T-helper 1 cell treated with Interleukin-12 subunit alpha and Interleukin-12 subunit beta and Interleukin-4 antibody, amounts not matched to agents 30 μg/mL and 1 μg/mL, for 36 hours (primary cell): Measurements from ENCODE around the gene PLGRKT.
A peak's percentile ranks its signal among the peaks of the same experiment; 100 is the strongest.
"Not testable (repeated sequence)": the region's sequence is repeated elsewhere in the genome, so short reads cannot be mapped to it uniquely, and the experiment has no call there.

Experiments used
- H3K27ac Mint-ChIP-seq: one replicate; pipeline ENCODE4 v1.8.0; 2021; ENCODE audit warnings: mild to moderate bottlenecking, mixed read lengths
- H3K27me3 Mint-ChIP-seq: one replicate; pipeline ENCODE4 v1.8.0; 2021; ENCODE audit warnings: low read depth, mixed read lengths
- H3K36me3 Mint-ChIP-seq: one replicate; pipeline ENCODE4 v1.8.0; 2021; ENCODE audit warnings: low read depth, mixed read lengths
- H3K4me1 Mint-ChIP-seq: one replicate; pipeline ENCODE4 v1.8.0; 2021; ENCODE audit warnings: low read depth, mixed read lengths
- H3K4me3 Mint-ChIP-seq: one replicate; pipeline ENCODE4 v1.8.0; 2021; ENCODE audit warnings: mild to moderate bottlenecking, moderate library complexity, mixed read lengths
- H3K9me3 Mint-ChIP-seq: one replicate; pipeline ENCODE4 v1.8.0; 2021; ENCODE audit warnings: mixed read lengths

PLGRKT gene

DNA sequence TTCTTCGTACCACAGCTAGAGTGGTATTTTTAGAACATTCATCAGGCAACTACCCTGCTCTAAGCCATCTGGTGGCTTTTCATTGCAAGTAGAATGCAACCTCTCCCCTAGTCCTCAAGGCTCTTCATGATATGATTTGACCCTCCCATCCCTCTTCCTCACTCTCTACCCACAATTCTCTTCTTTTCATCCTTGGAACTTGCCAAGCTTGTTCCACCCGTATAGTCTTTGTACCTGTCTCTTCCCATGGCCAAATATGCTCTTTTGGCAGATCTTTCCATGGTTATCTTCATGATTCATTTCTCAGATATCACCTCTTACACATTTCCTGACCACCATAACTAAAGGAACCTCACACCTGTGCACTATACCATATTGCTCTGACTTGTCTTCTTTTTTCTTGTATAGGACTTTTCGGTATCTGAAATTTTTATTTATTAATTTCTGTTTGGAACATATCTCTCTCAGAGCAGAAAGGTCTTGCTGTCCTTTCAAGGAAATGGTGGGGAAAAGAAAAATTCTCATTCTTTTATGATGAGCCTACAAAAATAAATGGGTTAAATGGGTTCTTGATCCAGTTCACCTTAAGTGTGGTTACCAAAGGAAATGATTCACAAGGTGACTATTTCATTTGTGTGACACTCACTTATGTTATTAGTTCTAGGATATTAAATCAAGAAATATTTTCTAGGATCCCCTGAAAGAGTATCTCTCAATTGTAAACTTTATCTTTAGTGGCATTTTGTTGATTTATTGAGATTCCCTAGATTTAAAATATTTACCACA, 8.9 kb upstream of the PLGRKT start:
- Mint-ChIP-seq H3K27ac (peak overlapping the region; percentile 81), H3K4me3 (peak overlapping the region; percentile 65), H3K27me3 (no peaks in the 10 kb centered on the region), H3K4me1 (peaks cover 41% of the 10 kb centered on the region), H3K36me3 (peaks cover 4% of the 10 kb centered on the region), H3K9me3 (peaks cover 4% of the 10 kb centered on the region)

DNA sequence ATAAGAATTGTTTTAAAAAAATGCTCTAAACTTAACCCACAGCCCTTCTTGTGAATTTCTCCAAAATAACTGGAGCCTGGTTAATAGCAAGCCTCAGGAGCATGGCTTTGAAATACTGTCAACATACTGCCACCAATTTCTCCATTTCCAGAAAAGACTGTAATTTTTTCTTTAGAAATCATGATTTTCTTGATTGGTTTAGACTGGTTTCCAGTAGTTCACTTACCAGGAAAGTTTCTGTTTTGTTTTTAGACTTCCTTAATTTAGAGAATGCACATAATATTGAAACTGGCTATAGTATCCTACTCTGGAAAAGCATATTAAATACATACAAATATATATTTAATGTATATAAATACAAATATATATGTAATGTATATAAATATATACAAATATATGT, 8.2 kb upstream of the PLGRKT start:
- peaks cover 4% of the 10 kb centered on the region for H3K9me3 Mint-ChIP-seq
- H3K27ac Mint-ChIP-seq: no peak overlapping the region
- no peaks in the 10 kb centered on the region for H3K36me3 Mint-ChIP-seq
- H3K4me3 Mint-ChIP-seq: no peak overlapping the region
- peaks cover 36% of the 10 kb centered on the region for H3K4me1 Mint-ChIP-seq
- no peaks in the 10 kb centered on the region for H3K27me3 Mint-ChIP-seq

DNA sequence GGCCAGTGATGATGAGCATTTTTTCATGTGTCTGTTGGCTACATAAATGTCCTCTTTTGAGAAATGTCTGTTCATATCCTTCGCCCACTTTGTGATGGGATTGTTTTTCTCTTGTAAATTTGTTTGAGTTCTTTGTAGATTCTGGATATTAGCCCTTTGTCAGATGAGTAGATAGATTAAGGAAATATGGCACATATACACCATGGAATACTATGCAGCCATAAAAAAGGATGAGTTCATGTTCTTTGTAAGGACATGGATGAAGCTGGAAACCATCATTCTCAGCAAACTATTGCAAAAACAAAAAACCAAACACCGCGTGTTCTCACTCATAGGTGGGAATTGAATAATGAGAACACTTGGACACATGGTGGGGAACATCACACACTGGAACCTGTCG, 7.4 kb upstream of the PLGRKT start:
- peaks cover 35% of the 10 kb centered on the region for H3K4me1 Mint-ChIP-seq
- H3K36me3 Mint-ChIP-seq, H3K27ac Mint-ChIP-seq: not testable (repeated sequence)

DNA sequence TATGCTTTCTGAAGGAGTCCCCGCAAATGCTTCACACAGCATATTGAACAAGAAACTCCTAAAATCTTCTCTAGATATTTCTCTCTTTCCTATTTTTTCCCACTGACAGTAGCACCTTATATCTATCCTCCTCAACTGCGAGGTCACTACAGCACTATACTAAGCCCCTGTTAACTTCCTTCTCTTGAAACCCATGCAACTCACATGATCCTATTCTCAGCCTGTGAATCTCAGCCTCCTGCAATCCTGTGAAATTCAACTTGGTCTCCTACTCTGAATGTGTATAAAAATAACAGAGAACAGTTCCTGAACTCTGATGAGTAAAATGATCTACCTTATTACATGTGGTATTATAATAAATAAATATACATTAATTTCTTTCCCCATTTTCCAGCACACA, 6.1 kb upstream of the PLGRKT start:
- H3K27ac Mint-ChIP-seq: no peak overlapping the region
- no peaks in the 10 kb centered on the region for H3K27me3 Mint-ChIP-seq
- peaks cover 32% of the 10 kb centered on the region for H3K4me1 Mint-ChIP-seq
- no peak overlapping the region for H3K4me3 Mint-ChIP-seq
- no peaks in the 10 kb centered on the region for H3K36me3 Mint-ChIP-seq
- H3K9me3 Mint-ChIP-seq: peaks cover 4% of the 10 kb centered on the region

More for the DNA sequence above, 7.4 kb upstream of the PLGRKT start:
- not testable (repeated sequence) for H3K9me3 Mint-ChIP-seq, H3K27me3 Mint-ChIP-seq, H3K4me3 Mint-ChIP-seq

DNA sequence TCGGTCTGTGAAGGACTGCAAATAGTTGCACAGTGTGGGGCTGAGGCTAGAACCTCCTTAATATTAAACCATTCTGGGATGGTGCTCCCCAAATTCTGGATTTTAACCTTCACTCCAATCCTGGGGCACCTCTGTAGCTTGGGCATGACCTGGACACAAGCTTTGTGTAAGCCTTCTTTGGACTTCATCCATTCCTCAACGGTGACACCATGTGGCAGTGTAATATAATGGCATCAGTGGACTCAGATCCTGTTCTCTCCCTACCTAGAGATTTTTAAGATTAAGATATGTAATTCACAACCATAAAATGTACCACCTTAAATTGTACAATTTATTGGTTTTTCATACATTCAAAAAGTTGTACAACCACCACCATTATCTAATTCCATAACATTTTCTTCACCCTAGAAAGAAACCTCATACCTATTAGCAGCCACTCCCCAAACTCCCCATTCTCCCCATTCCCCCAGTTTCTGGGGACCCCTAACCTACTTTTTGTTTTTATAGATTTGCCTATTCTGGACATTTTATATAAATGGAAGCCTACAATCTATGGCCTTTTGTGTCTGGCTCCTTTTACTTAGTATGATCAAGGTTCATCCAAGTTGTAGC, 4.8 kb upstream of the PLGRKT start:
- H3K4me1 Mint-ChIP-seq: peaks cover 31% of the 10 kb centered on the region
- no peaks in the 10 kb centered on the region for H3K27me3 Mint-ChIP-seq
- no peak overlapping the region for H3K27ac Mint-ChIP-seq
- peaks cover 4% of the 10 kb centered on the region for H3K9me3 Mint-ChIP-seq
- H3K4me3 Mint-ChIP-seq: no peak overlapping the region
- H3K36me3 Mint-ChIP-seq: no peaks in the 10 kb centered on the region

DNA sequence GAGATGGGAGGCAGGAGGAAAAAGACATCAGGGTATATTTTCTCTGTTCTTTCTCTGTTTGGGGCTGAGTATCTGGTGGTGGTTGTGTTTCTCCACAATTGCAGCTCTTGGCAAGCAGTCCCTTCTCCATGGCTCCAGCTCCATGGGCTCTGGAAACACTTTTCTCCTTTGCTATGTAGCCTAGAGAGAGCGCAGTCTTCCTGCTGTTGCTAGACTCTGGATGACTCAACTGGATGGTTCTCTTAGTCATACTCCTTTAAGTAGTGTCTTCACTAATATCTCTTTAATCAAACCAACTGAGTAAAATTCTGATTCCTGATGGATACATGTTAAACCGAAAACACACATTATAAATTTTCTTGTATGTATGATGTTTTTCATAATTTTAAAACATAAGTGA, 3.3 kb upstream of the PLGRKT start:
- Mint-ChIP-seq H3K9me3 (peaks cover 4% of the 10 kb centered on the region), H3K4me1 (peaks cover 31% of the 10 kb centered on the region), H3K36me3 (peaks cover 11% of the 10 kb centered on the region), H3K27ac (no peak overlapping the region), H3K4me3 (no peak overlapping the region), H3K27me3 (no peaks in the 10 kb centered on the region)

DNA sequence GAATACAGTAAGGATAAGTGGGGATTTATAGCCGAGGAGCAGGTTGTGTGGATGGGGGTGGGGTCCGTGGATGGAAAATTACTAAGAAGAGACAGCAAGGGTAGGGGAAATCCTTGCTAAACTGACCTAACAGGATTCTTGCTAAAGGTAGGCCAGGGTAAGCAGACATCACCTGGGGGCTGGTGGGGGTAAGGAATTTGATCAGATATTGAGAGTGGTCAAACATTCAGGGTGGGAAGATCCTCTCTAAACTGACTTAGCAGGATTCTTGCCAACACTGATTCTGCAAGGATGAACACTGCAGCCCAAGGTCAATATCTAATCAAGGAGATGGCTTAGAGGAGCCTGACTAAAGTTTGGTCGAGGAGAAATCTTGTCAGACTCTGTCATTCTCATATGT, 2.7 kb upstream of the PLGRKT start:
- Mint-ChIP-seq H3K4me3 (no peak overlapping the region), H3K36me3 (peaks cover 14% of the 10 kb centered on the region), H3K27me3 (no peaks in the 10 kb centered on the region), H3K27ac (no peak overlapping the region), H3K4me1 (peaks cover 35% of the 10 kb centered on the region), H3K9me3 (peaks cover 5% of the 10 kb centered on the region)

DNA sequence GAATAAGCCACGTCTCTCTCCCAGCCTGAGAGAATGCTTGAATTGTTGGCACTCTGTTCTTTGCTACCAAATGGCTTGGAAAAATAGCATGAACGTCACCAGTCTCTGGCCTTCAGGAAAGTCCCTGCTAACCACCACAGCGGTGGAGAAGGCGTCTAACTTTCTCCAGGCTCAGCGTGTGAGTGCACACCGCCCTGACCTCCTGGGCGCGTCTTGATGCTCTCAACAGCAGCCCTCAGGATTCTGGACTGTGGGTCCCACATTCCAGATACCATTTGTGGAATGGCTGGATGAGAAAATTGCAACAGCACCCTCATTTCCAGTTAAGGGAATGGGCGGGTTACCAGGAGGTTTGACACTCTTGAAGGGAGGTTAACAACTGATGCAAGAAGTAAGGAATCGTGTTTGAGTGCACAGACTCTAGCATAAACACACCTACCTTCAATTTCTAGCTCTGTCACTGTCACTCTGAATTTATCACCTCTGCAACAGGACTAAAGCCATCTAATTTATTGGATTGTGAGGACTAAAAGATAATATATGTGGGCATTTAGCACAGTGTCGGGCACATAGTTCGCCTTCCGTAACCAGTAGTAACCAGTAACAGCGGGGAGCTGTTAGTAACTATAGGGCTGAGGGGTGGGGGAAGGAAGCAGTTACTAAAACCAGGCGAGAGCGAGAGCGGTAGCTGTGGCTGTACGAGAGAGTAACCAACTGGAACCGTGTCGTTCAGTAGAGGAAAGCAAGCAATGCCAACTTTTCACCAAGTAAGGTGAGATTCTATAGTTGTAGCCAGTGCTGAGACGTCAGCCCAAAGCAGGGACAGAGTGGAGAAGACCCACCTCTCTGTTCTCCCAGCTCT, 807 bp upstream of the PLGRKT start:
- peaks cover 32% of the 10 kb centered on the region for H3K4me1 Mint-ChIP-seq

DNA sequence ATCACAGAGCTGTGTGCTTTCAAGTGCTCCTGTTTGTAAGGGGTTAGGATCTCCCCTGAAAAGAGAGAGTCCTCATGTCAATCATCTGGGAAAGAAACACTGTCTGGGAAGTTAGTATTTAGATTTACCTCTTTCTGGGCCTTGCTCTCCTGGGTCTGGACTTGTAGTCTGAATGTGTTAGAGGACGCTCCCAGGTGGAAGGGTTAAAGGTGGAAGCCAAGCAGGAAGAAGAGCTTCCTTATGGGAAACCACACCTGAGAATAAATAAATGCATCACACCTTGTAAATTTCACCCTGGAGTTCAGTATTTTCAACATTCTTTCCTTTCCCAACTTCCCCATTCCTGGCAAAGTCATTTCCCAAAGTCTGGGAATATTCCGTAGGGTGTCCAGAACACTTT, 1.3 kb downstream of the PLGRKT start:
- peak overlapping the region; percentile 93 for H3K4me3 Mint-ChIP-seq
- no peaks in the 10 kb centered on the region for H3K27me3 Mint-ChIP-seq
- H3K36me3 Mint-ChIP-seq: peaks cover 31% of the 10 kb centered on the region
- H3K4me1 Mint-ChIP-seq: peaks cover 34% of the 10 kb centered on the region
- H3K9me3 Mint-ChIP-seq: peaks cover 4% of the 10 kb centered on the region
- H3K27ac Mint-ChIP-seq: peak overlapping the region; percentile 99

More for the DNA sequence above, 807 bp upstream of the PLGRKT start:
- peak overlapping the region; percentile 93 for H3K4me3 Mint-ChIP-seq
- peak overlapping the region; percentile 99 for H3K27ac Mint-ChIP-seq
- H3K9me3 Mint-ChIP-seq: peaks cover 4% of the 10 kb centered on the region
- H3K27me3 Mint-ChIP-seq: no peaks in the 10 kb centered on the region
- peaks cover 22% of the 10 kb centered on the region for H3K36me3 Mint-ChIP-seq

DNA sequence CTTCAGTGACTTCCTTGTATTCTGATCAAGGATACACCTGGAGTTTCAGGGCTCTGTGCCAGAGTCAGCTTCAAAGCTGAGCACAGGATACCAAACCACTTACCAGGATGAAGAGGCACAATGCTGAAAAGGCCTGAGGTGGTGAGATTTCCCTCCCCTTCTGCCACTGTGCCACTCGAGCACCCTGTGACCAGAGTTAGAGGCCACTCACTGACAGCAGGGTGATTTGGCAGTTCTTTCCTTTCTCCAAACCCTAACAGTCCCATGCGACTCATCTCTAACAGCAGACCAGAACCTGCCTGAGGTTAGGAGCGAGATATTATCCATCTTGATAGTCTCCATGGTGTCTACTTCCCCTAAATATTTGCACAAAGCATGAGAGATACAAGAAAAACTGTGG, 1.8 kb downstream of the PLGRKT start:
- Mint-ChIP-seq H3K4me3 (peak overlapping the region; percentile 93), H3K36me3 (peaks cover 34% of the 10 kb centered on the region), H3K4me1 (peaks cover 34% of the 10 kb centered on the region)

DNA sequence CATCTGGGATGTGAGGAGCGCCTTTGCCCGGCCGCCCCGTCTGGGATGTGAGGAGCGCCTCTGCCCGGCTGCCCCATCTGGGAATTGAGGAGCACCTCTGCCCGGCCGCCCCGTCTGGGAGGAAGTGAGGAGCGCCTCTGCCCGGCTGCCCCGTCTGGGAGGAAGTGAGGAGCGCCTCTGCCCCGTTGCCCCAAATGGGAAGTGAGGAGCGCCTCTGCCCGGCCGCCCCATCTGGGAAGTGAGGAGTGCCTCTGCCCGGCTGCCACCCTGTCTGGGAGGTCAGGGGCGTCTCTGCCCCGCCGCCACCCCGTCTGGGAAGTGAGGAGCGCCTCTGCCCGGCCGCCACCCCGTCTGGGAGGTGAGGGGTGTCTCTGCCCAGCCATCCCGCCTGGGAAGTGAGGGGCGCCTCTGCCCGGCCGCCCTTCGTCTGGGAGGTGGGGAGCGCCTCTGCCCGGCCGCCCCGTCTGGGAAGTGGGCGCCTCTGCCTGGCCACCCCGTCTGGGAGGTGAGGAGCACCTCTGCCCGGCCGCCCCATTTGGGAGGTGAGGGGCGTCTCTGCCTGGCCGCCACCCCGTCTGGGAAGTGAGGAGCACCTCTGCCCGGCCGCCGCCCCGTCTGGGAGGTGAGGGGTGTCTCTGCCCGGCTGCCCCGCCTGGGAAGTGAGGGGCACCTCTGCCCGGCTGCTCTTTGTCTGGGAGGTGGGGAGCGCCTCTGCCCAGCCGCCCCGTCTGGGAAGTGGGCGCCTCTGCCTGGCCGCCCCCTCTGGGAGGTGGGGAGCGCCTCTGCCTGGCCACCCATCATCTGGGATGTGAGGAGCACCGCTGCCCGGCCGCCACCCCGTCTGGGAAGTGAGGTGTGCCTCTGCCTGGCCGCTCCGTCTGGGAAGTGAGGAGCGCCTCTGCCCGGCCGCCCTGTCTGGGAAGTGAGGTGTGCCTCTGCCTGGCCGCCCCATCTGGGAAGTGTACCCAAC, 3.6 kb downstream of the PLGRKT start:
- H3K9me3 Mint-ChIP-seq, H3K27ac Mint-ChIP-seq, H3K27me3 Mint-ChIP-seq, H3K4me3 Mint-ChIP-seq: not testable (repeated sequence)
- peaks cover 41% of the 10 kb centered on the region for H3K36me3 Mint-ChIP-seq
- H3K4me1 Mint-ChIP-seq: peaks cover 34% of the 10 kb centered on the region

More for the DNA sequence above, 1.8 kb downstream of the PLGRKT start:
- Mint-ChIP-seq H3K27ac (peak overlapping the region; percentile 59), H3K27me3 (no peaks in the 10 kb centered on the region), H3K9me3 (peaks cover 4% of the 10 kb centered on the region)

DNA sequence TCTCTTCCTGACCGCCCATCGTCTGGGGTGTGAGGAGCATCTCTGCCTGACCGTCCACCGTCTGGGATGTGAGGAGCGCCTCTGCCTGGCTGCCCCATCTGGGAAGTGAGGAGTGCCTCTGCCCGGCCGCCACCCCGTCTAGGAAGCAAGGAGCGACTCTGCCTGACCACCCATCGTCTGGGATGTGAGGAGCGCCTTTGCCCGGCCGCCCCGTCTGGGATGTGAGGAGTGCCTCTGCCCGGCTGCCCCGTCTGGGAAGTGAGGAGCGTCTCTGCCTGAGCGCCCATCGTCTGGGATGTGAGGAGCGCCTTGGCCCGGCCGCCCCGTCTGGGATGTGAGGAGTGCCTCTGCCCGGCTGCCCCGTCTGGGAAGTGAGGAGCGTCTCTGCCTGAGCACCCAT, 4.4 kb downstream of the PLGRKT start:
- H3K27me3 Mint-ChIP-seq, H3K27ac Mint-ChIP-seq, H3K9me3 Mint-ChIP-seq, H3K4me3 Mint-ChIP-seq: not testable (repeated sequence)
- peaks cover 41% of the 10 kb centered on the region for H3K36me3 Mint-ChIP-seq
- peaks cover 27% of the 10 kb centered on the region for H3K4me1 Mint-ChIP-seq

DNA sequence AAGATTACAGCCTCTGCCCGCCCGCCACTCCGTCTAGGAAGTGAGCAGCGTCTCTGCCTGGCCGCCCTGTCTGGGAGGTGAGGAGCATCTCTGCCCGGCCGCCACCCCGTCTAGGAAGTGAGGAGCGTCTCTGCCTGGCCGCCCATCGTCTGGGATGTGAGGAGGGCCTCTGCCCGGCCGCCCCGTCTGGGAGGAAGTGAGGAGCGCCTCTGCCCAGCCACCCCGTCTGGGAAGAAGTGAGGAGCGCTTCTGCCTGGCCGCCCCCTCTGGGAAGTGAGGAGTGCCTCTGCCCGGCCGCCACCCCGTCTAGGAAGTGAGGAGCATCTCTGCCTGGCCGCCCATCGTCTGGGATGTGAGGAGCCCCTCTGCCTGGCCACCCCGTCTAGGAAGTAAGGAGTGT, 4.8 kb downstream of the PLGRKT start:
- peaks cover 23% of the 10 kb centered on the region for H3K4me1 Mint-ChIP-seq
- not testable (repeated sequence) for H3K27ac Mint-ChIP-seq, H3K4me3 Mint-ChIP-seq, H3K9me3 Mint-ChIP-seq, H3K27me3 Mint-ChIP-seq
- H3K36me3 Mint-ChIP-seq: peaks cover 41% of the 10 kb centered on the region

DNA sequence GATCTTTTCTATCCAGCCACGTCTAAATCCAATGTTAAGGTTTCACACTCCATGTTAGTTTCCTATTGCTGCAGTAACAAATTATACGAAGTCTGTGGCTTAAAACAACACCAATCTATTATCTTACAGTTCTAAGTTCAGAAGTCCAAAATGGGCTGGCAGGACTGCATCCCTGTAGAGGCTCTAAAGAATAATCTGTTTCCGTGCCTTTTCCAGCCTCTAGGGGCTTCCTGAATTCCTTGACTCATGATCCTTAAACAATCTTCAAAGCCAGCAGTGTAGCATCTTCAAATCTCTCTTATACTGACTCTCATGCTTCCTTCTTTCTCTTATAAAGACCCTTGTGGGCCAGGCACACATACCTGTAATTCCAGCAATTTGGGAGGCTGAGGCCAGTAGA, 6.8 kb downstream of the PLGRKT start:
- peaks cover 7% of the 10 kb centered on the region for H3K4me1 Mint-ChIP-seq
- peaks cover 4% of the 10 kb centered on the region for H3K9me3 Mint-ChIP-seq
- no peaks in the 10 kb centered on the region for H3K27me3 Mint-ChIP-seq
- H3K27ac Mint-ChIP-seq: no peak overlapping the region
- no peak overlapping the region for H3K4me3 Mint-ChIP-seq
- H3K36me3 Mint-ChIP-seq: peaks cover 30% of the 10 kb centered on the region
